ENCODE measurements around the gene USP13. TPM values are rescaled to one million over a fixed set of nuclear protein-coding genes. Genes with fewer than 3 reads are reported as not detected.

Gene USP13
- total and polyA plus RNA-seq, 10 of the 15 experiments (the other 5 are each of a cell fraction or from before 2014, with no cell fraction given) = 3.2 to 20.8 (median 9.0) TPM

DNA sequence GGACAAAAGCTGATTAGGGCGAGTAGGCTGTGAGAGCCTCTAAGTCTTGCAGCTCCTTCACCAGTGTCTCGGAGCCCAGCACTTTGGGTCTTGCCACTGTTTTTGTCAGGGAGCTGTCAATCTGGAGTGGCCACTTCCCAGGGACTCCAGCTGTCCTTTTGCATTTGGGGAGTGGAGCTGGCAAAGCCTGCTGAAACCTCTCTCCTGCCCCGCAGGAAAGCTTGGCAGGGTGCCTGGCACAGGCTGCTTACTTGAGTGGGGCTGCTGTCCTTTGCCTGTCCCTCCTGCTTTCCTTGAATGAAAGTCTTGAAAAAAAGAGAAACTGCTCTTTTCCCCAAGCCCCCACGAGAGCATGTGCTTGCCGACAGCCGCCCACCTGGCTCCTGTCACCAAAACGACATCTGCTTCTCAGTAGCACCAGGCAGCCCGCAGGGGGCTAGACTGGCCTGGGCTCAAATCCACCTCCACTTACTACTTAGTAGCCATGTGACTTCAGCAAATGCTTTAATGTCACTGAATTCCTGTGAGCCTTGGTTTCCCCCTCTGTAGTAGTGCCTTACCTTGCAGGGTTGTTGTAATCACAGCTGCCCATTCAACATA, 13.7 kb downstream of the USP13 start (continued):
- TF ChIP-seq, protein P1, sequence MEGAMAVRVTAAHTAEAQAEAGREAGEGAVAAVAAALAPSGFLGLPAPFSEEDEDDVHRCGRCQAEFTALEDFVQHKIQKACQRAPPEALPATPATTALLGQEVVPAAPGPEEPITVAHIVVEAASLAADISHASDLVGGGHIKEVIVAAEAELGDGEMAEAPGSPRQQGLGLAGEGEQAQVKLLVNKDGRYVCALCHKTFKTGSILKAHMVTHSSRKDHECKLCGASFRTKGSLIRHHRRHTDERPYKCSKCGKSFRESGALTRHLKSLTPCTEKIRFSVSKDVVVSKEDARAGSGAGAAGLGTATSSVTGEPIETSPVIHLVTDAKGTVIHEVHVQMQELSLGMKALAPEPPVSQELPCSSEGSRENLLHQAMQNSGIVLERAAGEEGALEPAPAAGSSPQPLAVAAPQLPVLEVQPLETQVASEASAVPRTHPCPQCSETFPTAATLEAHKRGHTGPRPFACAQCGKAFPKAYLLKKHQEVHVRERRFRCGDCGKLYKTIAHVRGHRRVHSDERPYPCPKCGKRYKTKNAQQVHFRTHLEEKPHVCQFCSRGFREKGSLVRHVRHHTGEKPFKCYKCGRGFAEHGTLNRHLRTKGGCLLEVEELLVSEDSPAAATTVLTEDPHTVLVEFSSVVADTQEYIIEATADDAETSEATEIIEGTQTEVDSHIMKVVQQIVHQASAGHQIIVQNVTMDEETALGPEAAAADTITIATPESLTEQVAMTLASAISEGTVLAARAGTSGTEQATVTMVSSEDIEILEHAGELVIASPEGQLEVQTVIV (IDR thresholded peaks at IDR 0.05; ENCODE audit: borderline replicate concordance, partially characterized antibody) = no peak

DNA sequence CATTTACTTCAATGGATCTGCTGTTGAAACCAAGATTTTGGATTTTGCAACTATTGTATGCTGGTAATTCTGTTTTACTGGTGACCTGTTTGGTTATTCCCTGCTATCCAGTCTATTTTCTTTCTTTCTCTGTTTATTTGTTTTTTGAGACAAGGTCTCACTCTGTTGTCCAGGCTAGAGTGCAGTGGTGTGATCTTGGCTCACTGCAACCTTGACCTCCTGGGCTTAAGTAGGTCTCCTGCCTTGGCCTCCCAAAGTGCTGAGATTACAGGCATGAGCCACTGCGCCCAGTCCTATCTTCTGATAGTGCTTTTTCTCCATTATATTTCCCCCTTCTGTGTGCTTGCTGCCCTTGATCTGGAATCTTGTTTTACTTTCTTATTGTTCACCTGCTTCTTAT, 15.6 kb downstream of the USP13 start:
- Histone ChIP-seq H3K4me1 (ENCODE audit: control insufficient read depth, insufficient read depth, low read length) (no peaks in the 10 kb centered on the region), H3K27me3 (replicated peaks in 1 of 2; ENCODE audit: control insufficient read depth in 2 of 2, insufficient read depth in 2 of 2, low read length in 1 of 2) (no peaks in the 10 kb centered on the region), H3K79me2 (ENCODE audit: control insufficient read depth, insufficient read depth, low read length) (peaks cover 13% of the 10 kb centered on the region), H3K27ac (ENCODE audit: control insufficient read depth, insufficient read depth) (no peak overlapping the region), H2AFZ (ENCODE audit: control insufficient read depth, low read depth, low read length) (no peak overlapping the region), H3K4me3 (no peak overlapping the region), H3K9me3 (replicated peaks; ENCODE audit: control insufficient read depth, insufficient read depth, low read length) (no peaks in the 10 kb centered on the region), H3K36me3 (ENCODE audit: control insufficient read depth in 2 of 2, insufficient read depth in 2 of 2, low read length in 1 of 2) (no peaks in the 10 kb centered on the region; a peak in 1 of 4 replicates), H3K9ac (ENCODE audit: control insufficient read depth, insufficient read depth, low read length) (no peak overlapping the region), H3K4me2 (ENCODE audit: control insufficient read depth, insufficient read depth) (no peak overlapping the region), H4K20me1 (ENCODE audit: control insufficient read depth, insufficient read depth) (no peaks in the 10 kb centered on the region)
- POLR2A ChIA-PET = no interaction called here
- CTCF ChIA-PET = no interaction called here
- RAD21 ChIA-PET (ENCODE audit: unreplicated experiment) = no interaction called here
- intact Hi-C loops (cut with micrococcal nuclease; ENCODE audit: unreplicated experiment) = no loop called here
- TF ChIP-seq MYC (IDR thresholded peaks at IDR 0.05; ENCODE audit: insufficient read depth, insufficient read length, insufficient replicate concordance, low read length, severe bottlenecking) (no peak), LARP7 (IDR thresholded peaks at IDR 0.05) (no peak), TCF7 (IDR thresholded peaks at IDR 0.05; ENCODE audit: borderline replicate concordance) (no peak), SMC3 (IDR thresholded peaks at IDR 0.05; ENCODE audit: borderline replicate concordance, low read length) (no peak), CEBPB (IDR thresholded peaks at IDR 0.05; ENCODE audit: borderline replicate concordance in 1 of 2, low read depth in 2 of 2, low read length in 2 of 2) (no peak)
- TF ChIP-seq, protein P2, sequence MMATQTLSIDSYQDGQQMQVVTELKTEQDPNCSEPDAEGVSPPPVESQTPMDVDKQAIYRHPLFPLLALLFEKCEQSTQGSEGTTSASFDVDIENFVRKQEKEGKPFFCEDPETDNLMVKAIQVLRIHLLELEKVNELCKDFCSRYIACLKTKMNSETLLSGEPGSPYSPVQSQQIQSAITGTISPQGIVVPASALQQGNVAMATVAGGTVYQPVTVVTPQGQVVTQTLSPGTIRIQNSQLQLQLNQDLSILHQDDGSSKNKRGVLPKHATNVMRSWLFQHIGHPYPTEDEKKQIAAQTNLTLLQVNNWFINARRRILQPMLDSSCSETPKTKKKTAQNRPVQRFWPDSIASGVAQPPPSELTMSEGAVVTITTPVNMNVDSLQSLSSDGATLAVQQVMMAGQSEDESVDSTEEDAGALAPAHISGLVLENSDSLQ (IDR thresholded peaks at IDR 0.05) = no peak
- WGBS (ENCODE audit: insufficient coverage, insufficient replicate concordance, low lambda C conversion rate, missing lambda C conversion rate) = 100% methylated on average over 1 of the region's 1 CpG
- BruUV-seq (replicated peaks) = no TSS peak
- in situ Hi-C loops (cut with MboI) = no loop called here
- SMC1A ChIA-PET (ENCODE audit: uncharacterized antibody, unreplicated experiment) = interaction anchor here (0.6 kb wide), 1 partner anchor 10 kb away, joined by 3 read pairs; no protein-coding TSS in a partner anchor
- FAIRE-seq = no peak
- no peak for DNase-seq (ENCODE audit: low read depth, low spot score)
- no peak for ATAC-seq
